ENCODE results near the gene SMIM5. TPM values are rescaled to one million over a fixed set of nuclear protein-coding genes. Genes with fewer than 3 reads are reported as not detected.

SMIM5 gene
- total RNA-seq, 4 donors from 2014 or later = 0.22 TPM; not detected in 3

DNA sequence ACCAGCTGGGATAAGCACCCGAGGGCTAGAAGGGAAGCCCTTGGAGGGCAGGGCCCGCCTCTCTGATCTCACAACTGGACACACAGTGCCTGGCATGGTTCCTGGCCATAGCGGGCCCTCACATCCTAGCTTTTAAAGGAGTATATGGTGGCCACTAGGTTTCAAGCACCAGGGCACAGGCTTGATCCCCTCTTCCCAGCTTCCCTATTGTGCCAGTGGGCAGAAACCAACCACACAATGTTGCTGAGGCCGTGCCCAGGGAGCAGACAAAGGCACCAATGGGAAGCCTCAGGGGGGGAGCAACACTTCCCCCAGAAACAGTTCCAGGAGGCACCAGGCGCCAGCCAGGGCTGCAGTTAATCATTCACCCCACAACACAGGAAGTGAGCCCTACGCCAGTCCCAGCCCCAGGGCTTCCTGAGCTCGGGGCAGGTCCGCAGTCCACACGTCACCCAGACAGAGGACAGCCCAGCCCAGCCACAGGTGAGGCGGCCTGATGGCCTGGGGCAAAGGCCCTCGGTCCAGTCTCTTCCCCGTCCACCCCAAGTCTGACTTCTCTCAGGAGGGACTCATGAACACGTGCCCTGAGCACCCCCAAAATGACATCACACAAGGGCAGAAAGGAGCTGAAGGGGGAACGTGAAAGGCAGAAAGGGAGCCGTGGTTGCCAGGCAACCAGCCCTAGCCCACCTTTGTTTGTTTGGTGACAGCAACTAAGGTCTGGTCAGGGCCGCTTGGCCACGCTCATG is 12.8 kb downstream of the SMIM5 start:
- no peaks in the 10 kb centered on the region for H3K27me3 ChIP-seq
- intact Hi-C loops (cut with DNase I; ENCODE audit: low total_unique reads) (no loop called here), in situ Hi-C loops (cut with MboI; ENCODE audit: low sequenced_read_pairs in 4 of 4) (no loop called here)
- DNase-seq (no peak), ATAC-seq (no peak)
- H3K4me1 ChIP-seq = no peaks in the 10 kb centered on the region
- H3K9me3 ChIP-seq = no peaks in the 10 kb centered on the region
- H3K27ac ChIP-seq = no peak overlapping the region
- H3K36me3 ChIP-seq = peaks cover 0 to 26% of the 10 kb centered on the region in 2 donors
- H3K4me3 ChIP-seq = no peak overlapping the region
- TF ChIP-seq CTCF (IDR thresholded peaks at IDR 0.05 in 4 of 5, conservative IDR thresholded peaks at IDR 0.05 in 1 of 5) = no peak
- no peak for TF ChIP-seq POLR2A (IDR thresholded peaks at IDR 0.05)

- H3K36me3 ChIP-seq = peaks cover 0 to 32% of the 10 kb centered on the region in 2 donors
- DNase-seq = no peak
- no peaks in the 10 kb centered on the region for H3K9me3 ChIP-seq
- intact Hi-C loops (cut with DNase I; ENCODE audit: low total_unique reads) = no loop called here
- no peaks in the 10 kb centered on the region for H3K4me1 ChIP-seq
- TF ChIP-seq CTCF (IDR thresholded peaks at IDR 0.05 in 4 of 5, conservative IDR thresholded peaks at IDR 0.05 in 1 of 5) = no peak
- TF ChIP-seq POLR2A (IDR thresholded peaks at IDR 0.05) = no peak
- ATAC-seq = no peak
- no peak overlapping the region for H3K27ac ChIP-seq
- in situ Hi-C loops (cut with MboI; ENCODE audit: low sequenced_read_pairs in 4 of 4) = no loop called here
- H3K27me3 ChIP-seq = no peaks in the 10 kb centered on the region
- H3K4me3 ChIP-seq = no peak overlapping the region
These were observed 13.4 kb downstream of the SMIM5 start for GRCh38 chr17:75646638-75646992.

DNA sequence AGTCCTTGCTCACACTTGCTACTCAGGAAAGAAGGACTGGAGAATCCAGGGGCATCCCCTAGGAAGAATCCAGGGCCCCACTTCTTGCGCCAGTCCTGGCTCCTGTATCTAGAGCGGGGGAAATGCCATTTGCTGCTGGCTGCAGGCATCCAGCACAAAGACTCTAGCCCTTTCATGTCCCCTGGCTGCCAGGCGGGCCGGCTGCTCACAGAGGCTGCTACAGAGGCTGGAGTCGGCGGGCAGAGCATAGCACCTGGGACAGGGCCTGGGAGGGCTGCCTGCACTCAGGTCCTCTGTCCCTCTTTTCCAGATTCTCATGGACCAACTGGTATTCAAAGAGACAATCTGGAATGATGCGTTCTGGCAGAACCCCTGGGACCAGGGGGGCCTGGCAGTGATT is 13.8 kb downstream of the SMIM5 start:
- Histone ChIP-seq H3K9me3 (no peaks in the 10 kb centered on the region), H3K4me1 (no peaks in the 10 kb centered on the region), H3K4me3 (no peak overlapping the region), H3K27me3 (no peaks in the 10 kb centered on the region), H3K36me3 (peaks cover 0 to 35% of the 10 kb centered on the region in 2 donors), H3K27ac (no peak overlapping the region)
- intact Hi-C loops (cut with DNase I; ENCODE audit: low total_unique reads) = no loop called here
- TF ChIP-seq CTCF (IDR thresholded peaks at IDR 0.05 in 4 of 5, conservative IDR thresholded peaks at IDR 0.05 in 1 of 5) = no peak
- DNase-seq (no peak), ATAC-seq (no peak)
- in situ Hi-C loops (cut with MboI; ENCODE audit: low sequenced_read_pairs in 4 of 4) = no loop called here

- DNase-seq (no peak), ATAC-seq (no peak)
- Histone ChIP-seq H3K36me3 (peaks cover 0 to 38% of the 10 kb centered on the region in 2 donors), H3K9me3 (no peaks in the 10 kb centered on the region), H3K27me3 (no peaks in the 10 kb centered on the region), H3K27ac (no peak overlapping the region), H3K4me1 (no peaks in the 10 kb centered on the region), H3K4me3 (no peak overlapping the region)
- in situ Hi-C loops (cut with MboI; ENCODE audit: low sequenced_read_pairs in 4 of 4) = no loop called here
- TF ChIP-seq CTCF (IDR thresholded peaks at IDR 0.05 in 4 of 5, conservative IDR thresholded peaks at IDR 0.05 in 1 of 5) (no peak), POLR2A (IDR thresholded peaks at IDR 0.05) (no peak)
- intact Hi-C loops (cut with DNase I; ENCODE audit: low total_unique reads) = no loop called here
These were observed 14.7 kb downstream of the SMIM5 start for GRCh38 chr17:75647921-75648320.

DNA sequence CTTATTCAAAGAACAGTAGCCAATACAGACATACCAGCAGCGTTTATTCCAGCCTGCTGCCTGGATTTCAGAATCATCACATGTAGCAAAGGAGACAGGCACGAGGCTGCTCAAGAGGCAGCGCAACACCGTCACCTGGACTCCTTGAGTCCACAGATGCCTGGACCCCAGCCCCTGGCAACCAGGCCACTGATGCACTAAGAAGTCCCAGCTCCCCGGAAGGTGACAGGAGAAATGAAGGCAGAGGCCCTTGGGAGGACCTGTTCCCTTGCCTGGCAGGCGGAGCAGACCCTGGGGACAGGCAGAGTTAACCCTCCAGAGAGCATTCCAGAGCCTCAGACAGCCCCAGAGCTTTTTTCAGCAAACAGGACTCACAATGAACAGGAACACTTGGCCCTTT is 16.5 kb downstream of the SMIM5 start:
- no peaks in the 10 kb centered on the region for H3K27me3 ChIP-seq
- intact Hi-C loops (cut with DNase I; ENCODE audit: low total_unique reads) = no loop called here
- TF ChIP-seq CTCF (IDR thresholded peaks at IDR 0.05 in 4 of 5, conservative IDR thresholded peaks at IDR 0.05 in 1 of 5) = no peak
- no peak for TF ChIP-seq POLR2A (IDR thresholded peaks at IDR 0.05)
- H3K9me3 ChIP-seq = no peaks in the 10 kb centered on the region
- no peaks in the 10 kb centered on the region for H3K4me1 ChIP-seq
- in situ Hi-C loops (cut with MboI; ENCODE audit: low sequenced_read_pairs in 4 of 4) = no loop called here
- H3K4me3 ChIP-seq = no peak overlapping the region
- peaks cover 0 to 40% of the 10 kb centered on the region in 2 donors for H3K36me3 ChIP-seq
- ATAC-seq (no peak), DNase-seq (no peak)
- H3K27ac ChIP-seq = no peak overlapping the region

Measured in gastrocnemius medialis (tissue), 4 donors.